A673 (cell line): ENCODE data around the gene TEX44. TPM values are rescaled to one million over a fixed set of nuclear protein-coding genes. Genes with fewer than 3 reads are reported as not detected.

ENCODE experiments used
- BruUV-seq: library from RNA; stranded (reverse); fragments of 400-500 nt; replicated peaks from 2 replicates; lab custom pipeline; 2021; lab: Mats Ljungman, UMichigan
- CTCF ChIA-PET: fragments of 300-600 bp; sonication (Branson Sonifier 250); formaldehyde crosslinking; loops from one replicate; lab custom pipeline; 2022; ENCODE audit warnings: antibody characterized with exemption; lab: Charles Lee
- POLR2A ChIA-PET: fragments of 300-600 bp; sonication (Branson Sonifier 250); formaldehyde crosslinking; loops from one replicate; lab custom pipeline; 2022; ENCODE audit warnings: antibody characterized with exemption; ENCODE audit not compliant: low non-redundant PET; lab: Charles Lee
- DNase-seq: peaks from one replicate; pipeline ENCODE4 v3.0.0-alpha.2; 2015; ENCODE audit warnings: low spot score
- H3K27ac ChIP-seq: fragments of 200-600 bp; sonication (generic); 2 replicates; pipeline ENCODE4 v1.5.1; 2016; ENCODE audit warnings: mixed run types, low read depth, mild to moderate bottlenecking, mixed read lengths, antibody characterized with exemption, low read length; ENCODE audit not compliant: poor library complexity, severe bottlenecking
- H3K27me3 ChIP-seq: fragments of 200-600 bp; sonication (generic); replicated peaks from 2 replicates; pipeline ENCODE4 v1.6.1; 2017; ENCODE audit warnings: mixed run types, low read depth, mild to moderate bottlenecking, mixed read lengths, antibody characterized with exemption, low read length; ENCODE audit not compliant: insufficient read depth, poor library complexity
- H3K36me3 ChIP-seq: fragments of 200-600 bp; sonication (generic); 2 replicates; pipeline ENCODE4 v1.6.1; 2016; ENCODE audit warnings: mixed run types, mild to moderate bottlenecking, mixed read lengths, antibody characterized with exemption, low read length; ENCODE audit not compliant: insufficient read depth, poor library complexity, severe bottlenecking
- H3K4me1 ChIP-seq: fragments of 200-600 bp; sonication (generic); 2 replicates; pipeline ENCODE4 v1.6.1; 2017; ENCODE audit warnings: mixed run types, mild to moderate bottlenecking, mixed read lengths, antibody characterized with exemption, low read length; ENCODE audit not compliant: insufficient read depth, poor library complexity, severe bottlenecking
- H3K4me3 ChIP-seq: fragments of 200-600 bp; sonication (generic); 2 replicates; pipeline ENCODE4 v1.5.1; 2016; ENCODE audit warnings: low read depth, mixed run types, mild to moderate bottlenecking, mixed read lengths, low read length; ENCODE audit not compliant: poor library complexity, severe bottlenecking
- H3K9me3 ChIP-seq: fragments of 200-600 bp; sonication (generic); 2 replicates; pipeline ENCODE4 v1.6.1; 2016; ENCODE audit warnings: mixed run types, low read depth, mild to moderate bottlenecking, mixed read lengths, antibody characterized with exemption, low read length; ENCODE audit not compliant: poor library complexity, severe bottlenecking
- EZH2 ChIP-seq: fragments of 200-600 bp; sonication (generic); IDR thresholded peaks from 2 replicates; pipeline ENCODE4 v1.6.1; 2017; ENCODE audit warnings: borderline replicate concordance, low read depth, mild to moderate bottlenecking, mixed read lengths, antibody characterized with exemption, low read length; ENCODE audit not compliant: poor library complexity, severe bottlenecking
- intact Hi-C: fragments of 100-400 bp; cut with micrococcal nuclease; formaldehyde crosslinking; loops from one replicate; pipeline ENCODE4 v1.10.0; 2022; ENCODE audit not compliant: unreplicated experiment
- total RNA-seq: library from RNA; stranded (reverse); gene quantifications from 2 replicates; pipeline ENCODE4 v1.2.3, GENCODE V29; 2021
- TF ChIP-seq, protein P1 (sequence below): fragments of 300-800, 200-600 bp; sonication (generic); conservative IDR thresholded peaks from 2 replicates; pipeline ENCODE4 v1.5.1; 2017; ENCODE audit warnings: low read depth, mild to moderate bottlenecking, antibody characterized with exemption, low read length, moderate library complexity, mixed read lengths

Gene TEX44
- total RNA-seq, 1 experiment from 2014 or later: not detected

DNA sequence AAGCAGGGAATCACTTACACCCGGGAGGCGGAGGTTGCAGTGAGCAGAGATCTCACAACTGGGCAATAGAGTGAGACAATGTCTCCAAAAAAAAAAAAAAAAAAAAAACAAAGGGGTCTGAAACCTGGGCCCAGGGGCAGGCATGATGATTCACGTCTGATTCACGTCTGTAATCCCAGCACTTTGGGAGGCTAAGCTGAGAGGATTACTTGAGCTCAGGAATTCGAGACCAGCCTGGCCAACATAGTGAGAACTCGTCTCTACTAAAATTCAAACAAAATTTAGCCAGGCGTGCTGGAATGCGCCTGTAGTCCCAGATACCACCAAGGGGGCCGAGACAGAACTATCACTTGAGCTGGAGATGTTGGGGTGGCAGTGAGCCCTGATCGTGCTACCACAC, 30.3 kb downstream of the TEX44 start:
- H3K36me3 ChIP-seq: no peaks in the 10 kb centered on the region
- intact Hi-C loops: no loop called here
- H3K27ac ChIP-seq: no peak overlapping the region
- ChIA-PET CTCF (interaction anchor here (0.5 kb wide), 1 partner anchor 10 kb away, joined by 7 read pairs; no protein-coding TSS in a partner anchor), POLR2A (no interaction called here)
- TF ChIP-seq EZH2: no peak
- TF ChIP-seq, protein P1, sequence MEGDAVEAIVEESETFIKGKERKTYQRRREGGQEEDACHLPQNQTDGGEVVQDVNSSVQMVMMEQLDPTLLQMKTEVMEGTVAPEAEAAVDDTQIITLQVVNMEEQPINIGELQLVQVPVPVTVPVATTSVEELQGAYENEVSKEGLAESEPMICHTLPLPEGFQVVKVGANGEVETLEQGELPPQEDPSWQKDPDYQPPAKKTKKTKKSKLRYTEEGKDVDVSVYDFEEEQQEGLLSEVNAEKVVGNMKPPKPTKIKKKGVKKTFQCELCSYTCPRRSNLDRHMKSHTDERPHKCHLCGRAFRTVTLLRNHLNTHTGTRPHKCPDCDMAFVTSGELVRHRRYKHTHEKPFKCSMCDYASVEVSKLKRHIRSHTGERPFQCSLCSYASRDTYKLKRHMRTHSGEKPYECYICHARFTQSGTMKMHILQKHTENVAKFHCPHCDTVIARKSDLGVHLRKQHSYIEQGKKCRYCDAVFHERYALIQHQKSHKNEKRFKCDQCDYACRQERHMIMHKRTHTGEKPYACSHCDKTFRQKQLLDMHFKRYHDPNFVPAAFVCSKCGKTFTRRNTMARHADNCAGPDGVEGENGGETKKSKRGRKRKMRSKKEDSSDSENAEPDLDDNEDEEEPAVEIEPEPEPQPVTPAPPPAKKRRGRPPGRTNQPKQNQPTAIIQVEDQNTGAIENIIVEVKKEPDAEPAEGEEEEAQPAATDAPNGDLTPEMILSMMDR: no peak
- BruUV-seq: no TSS peak
- no peak overlapping the region for H3K4me3 ChIP-seq
- no peak for DNase-seq
- no peaks in the 10 kb centered on the region for H3K27me3 ChIP-seq
- no peaks in the 10 kb centered on the region for H3K9me3 ChIP-seq
- H3K4me1 ChIP-seq: no peaks in the 10 kb centered on the region

DNA sequence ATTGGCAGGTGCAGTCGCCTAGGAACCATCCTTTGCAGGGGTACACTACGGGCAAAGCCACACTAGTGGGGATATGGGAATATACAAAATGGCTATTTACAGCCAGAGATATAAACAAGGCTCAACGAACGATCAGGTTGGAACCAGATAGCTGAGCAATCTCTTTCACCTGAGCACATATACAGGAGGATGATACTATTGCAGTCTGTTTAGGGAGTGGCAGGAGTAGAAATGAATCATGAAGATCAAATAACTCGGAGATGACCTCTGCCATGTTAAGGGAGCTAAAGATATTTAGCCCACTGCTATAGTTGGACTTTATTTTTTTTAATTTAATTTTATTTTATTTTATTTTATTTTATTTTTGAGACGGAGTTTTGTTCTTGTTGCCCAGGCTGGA, 33.8 kb downstream of the TEX44 start:
- intact Hi-C loops: no loop called here
- no peak overlapping the region for H3K4me3 ChIP-seq
- CTCF ChIA-PET: no interaction called here

DNA sequence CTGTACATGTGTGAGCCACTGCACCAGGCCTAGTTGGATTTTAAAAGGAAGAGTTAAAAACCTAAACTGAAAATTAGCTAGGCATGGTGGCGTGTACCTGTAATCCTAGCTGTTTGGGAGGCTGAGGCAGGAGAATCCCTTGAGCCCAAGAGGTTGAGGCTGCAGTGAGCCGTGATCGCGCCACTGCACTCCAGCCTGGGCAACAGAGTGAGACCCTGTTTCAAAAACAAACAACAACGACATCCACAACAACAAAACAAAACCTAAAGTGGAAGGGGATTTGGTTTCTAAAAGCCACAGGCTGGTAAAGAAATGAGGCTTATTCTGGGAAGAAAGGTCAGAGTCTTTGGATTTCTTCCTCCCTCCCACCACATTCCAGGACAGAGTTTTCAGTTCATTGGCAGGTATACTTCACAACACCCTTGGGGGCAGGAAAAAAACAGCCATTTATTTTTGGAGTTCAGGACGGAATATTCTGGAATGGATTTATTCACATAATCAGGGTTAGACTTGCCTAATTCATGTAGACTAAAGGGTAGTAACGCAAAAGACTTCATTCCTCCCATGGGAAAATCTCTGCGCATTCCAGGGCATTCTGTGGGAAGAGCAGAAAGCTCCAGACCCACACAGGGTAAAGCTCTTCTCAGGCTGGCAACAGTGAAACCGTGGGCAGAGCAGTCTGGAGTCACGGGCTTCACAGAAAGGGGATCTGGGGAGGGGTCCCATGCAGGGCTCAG, 34.9 kb downstream of the TEX44 start:
- H3K27ac ChIP-seq: no peak overlapping the region
- no peaks in the 10 kb centered on the region for H3K36me3 ChIP-seq
- CTCF ChIA-PET: interaction anchor here (0.5 kb wide), 1 partner anchor 20 kb away, joined by 5 read pairs; no protein-coding TSS in a partner anchor
- no peaks in the 10 kb centered on the region for H3K9me3 ChIP-seq
- no TSS peak for BruUV-seq
- H3K4me3 ChIP-seq: no peak overlapping the region
- intact Hi-C loops: no loop called here
- DNase-seq: no peak
- no peaks in the 10 kb centered on the region for H3K27me3 ChIP-seq
- POLR2A ChIA-PET: no interaction called here
- TF ChIP-seq EZH2: no peak
- TF ChIP-seq, protein P1: no peak
- H3K4me1 ChIP-seq: no peaks in the 10 kb centered on the region

More for the DNA sequence above, 33.8 kb downstream of the TEX44 start:
- Histone ChIP-seq H3K36me3 (no peaks in the 10 kb centered on the region), H3K4me1 (no peaks in the 10 kb centered on the region), H3K27ac (no peak overlapping the region), H3K9me3 (no peaks in the 10 kb centered on the region), H3K27me3 (no peaks in the 10 kb centered on the region)
- TF ChIP-seq, protein P1: no peak
- TF ChIP-seq EZH2: no peak
- DNase-seq: no peak
- POLR2A ChIA-PET: no interaction called here
- BruUV-seq: no TSS peak
